H9 (cell line): ENCODE measurements around the gene EPS15. TPM values are rescaled to one million over a fixed set of nuclear protein-coding genes. Genes with fewer than 3 reads are reported as not detected.
A peak's percentile ranks its signal among the peaks of the same experiment; 100 is the strongest.

Experiments
- DNase-seq: peaks from one replicate; pipeline ENCODE4 v3.0.0-alpha.2; 2017
- H2AFZ ChIP-seq: one replicate; pipeline ENCODE4 v1.6.1; 2013; ENCODE audit warnings: mild to moderate bottlenecking, low read length, control low read depth, moderate library complexity
- H2AK5ac ChIP-seq: 2 replicates; pipeline ENCODE4 v1.6.1; 2013; ENCODE audit warnings: low read length, control low read depth, mixed read lengths; ENCODE audit not compliant: insufficient read length
- H2BK120ac ChIP-seq: one replicate; pipeline ENCODE4 v1.6.1; 2013; ENCODE audit warnings: low read depth, mild to moderate bottlenecking, low read length, control low read depth, inconsistent platforms; ENCODE audit not compliant: poor library complexity, severe bottlenecking
- H2BK12ac ChIP-seq: 2 replicates; pipeline ENCODE4 v1.6.1; 2013; ENCODE audit warnings: low read length, control low read depth, mixed read lengths, low read depth; ENCODE audit not compliant: insufficient read length
- H2BK15ac ChIP-seq: 2 replicates; pipeline ENCODE4 v1.6.1; 2013; ENCODE audit warnings: low read depth, low read length, control low read depth
- H2BK20ac ChIP-seq: one replicate; pipeline ENCODE4 v1.6.1; 2013; ENCODE audit warnings: low read depth, mild to moderate bottlenecking, low read length, control low read depth, inconsistent platforms; ENCODE audit not compliant: poor library complexity, severe bottlenecking
- H2BK5ac ChIP-seq: 2 replicates; pipeline ENCODE4 v1.6.1; 2013; ENCODE audit warnings: low read length, control low read depth, mixed read lengths; ENCODE audit not compliant: insufficient read length
- H3K14ac ChIP-seq: 2 replicates; pipeline ENCODE4 v1.6.1; 2013; ENCODE audit warnings: low read length, control low read depth; ENCODE audit not compliant: insufficient read depth
- H3K18ac ChIP-seq: 2 replicates; pipeline ENCODE4 v1.6.1; 2013; ENCODE audit warnings: low read depth, mild to moderate bottlenecking, mixed read lengths, low read length, control low read depth; ENCODE audit not compliant: insufficient read length
- H3K23ac ChIP-seq: 2 replicates; pipeline ENCODE4 v1.6.1; 2013; ENCODE audit warnings: low read length, control low read depth, mixed read lengths, low read depth; ENCODE audit not compliant: insufficient read length
- H3K23me2 ChIP-seq: 2 replicates; pipeline ENCODE4 v1.6.1; 2013; ENCODE audit warnings: low read depth, mild to moderate bottlenecking, mixed read lengths, low read length, control low read depth; ENCODE audit not compliant: insufficient read length, poor library complexity, severe bottlenecking
- H3K27ac ChIP-seq: 2 replicates; pipeline ENCODE4 v1.5.1; 2013; ENCODE audit warnings: low read length, control low read depth, mixed read lengths, low read depth; ENCODE audit not compliant: insufficient read length
- H3K27me3 ChIP-seq: 2 replicates; pipeline ENCODE4 v1.6.1; 2013; ENCODE audit warnings: low read length, control low read depth, inconsistent platforms; ENCODE audit not compliant: insufficient read depth
- H3K4ac ChIP-seq: 2 replicates; pipeline ENCODE4 v1.6.1; 2013; ENCODE audit warnings: low read depth, mild to moderate bottlenecking, control low read depth, inconsistent platforms, low read length, moderate library complexity
- H3K4me1 ChIP-seq: 2 replicates; pipeline ENCODE4 v1.6.1; 2013; ENCODE audit warnings: low read length, control low read depth, inconsistent platforms; ENCODE audit not compliant: insufficient read depth
- H3K4me2 ChIP-seq: 2 replicates; pipeline ENCODE4 v1.6.1; 2013; ENCODE audit warnings: low read length, control low read depth, mixed read lengths; ENCODE audit not compliant: insufficient read length, insufficient read depth
- H3K56ac ChIP-seq: 2 replicates; pipeline ENCODE4 v1.6.1; 2013; ENCODE audit warnings: low read depth, mild to moderate bottlenecking, mixed read lengths, low read length, control low read depth; ENCODE audit not compliant: insufficient read length
- H3K79me1 ChIP-seq: 2 replicates; pipeline ENCODE4 v1.6.1; 2013; ENCODE audit warnings: low read depth, mild to moderate bottlenecking, moderate library complexity, low read length, control low read depth, inconsistent platforms; ENCODE audit not compliant: insufficient read depth, poor library complexity, severe bottlenecking
- H3K79me2 ChIP-seq: 2 replicates; pipeline ENCODE4 v1.6.1; 2013; ENCODE audit warnings: low read length, control low read depth, inconsistent platforms; ENCODE audit not compliant: insufficient read depth
- H3K9ac ChIP-seq: 2 replicates; pipeline ENCODE4 v1.6.1; 2013; ENCODE audit warnings: low read length, control low read depth, mixed read lengths; ENCODE audit not compliant: insufficient read length; ENCODE audit errors: extremely low read depth
- H3K9me3 ChIP-seq: one replicate; pipeline ENCODE4 v1.6.1; 2013; ENCODE audit warnings: low read depth, low read length, inconsistent platforms; ENCODE audit not compliant: control insufficient read depth
- H3T11ph ChIP-seq: one replicate; pipeline ENCODE4 v1.6.1; 2013; ENCODE audit warnings: mild to moderate bottlenecking, low read length, control low read depth, inconsistent platforms
- H4K20me1 ChIP-seq: one replicate; pipeline ENCODE4 v1.6.1; 2013; ENCODE audit not compliant: control insufficient read depth, insufficient read length, insufficient read depth
- H4K5ac ChIP-seq: 2 replicates; pipeline ENCODE4 v1.6.1; 2013; ENCODE audit warnings: low read depth, mild to moderate bottlenecking, mixed read lengths, low read length, control low read depth; ENCODE audit not compliant: insufficient read length
- H4K8ac ChIP-seq: replicated peaks from 2 replicates; pipeline ENCODE4 v1.6.1; 2013; ENCODE audit warnings: low read length, control low read depth, mixed read lengths, low read depth; ENCODE audit not compliant: insufficient read length
- H4K91ac ChIP-seq: 2 replicates; pipeline ENCODE4 v1.6.1; 2013; ENCODE audit warnings: low read depth, mild to moderate bottlenecking, moderate library complexity, mixed read lengths, low read length, control low read depth; ENCODE audit not compliant: insufficient read length
- H3K27ac Mint-ChIP-seq, 3 experiments: 2 replicates in 2 of 3; 3 replicates in 1 of 3; pipeline ENCODE4 v1.8.0; 2020 to 2021; ENCODE audit warnings: mixed read lengths in 3 of 3, mild to moderate bottlenecking in 1 of 3, moderate library complexity in 1 of 3
- H3K27me3 Mint-ChIP-seq: 2 replicates; pipeline ENCODE4 v1.8.0; 2021; ENCODE audit warnings: low read depth, mild to moderate bottlenecking, moderate library complexity, mixed read lengths
- H3K36me3 Mint-ChIP-seq, 3 experiments: 2 replicates in 2 of 3; 3 replicates in 1 of 3; pipeline ENCODE4 v1.8.0; 2020 to 2021; ENCODE audit warnings: low read depth in 3 of 3, mixed read lengths in 3 of 3; ENCODE audit not compliant: insufficient read depth in 1 of 3
- H3K4me1 Mint-ChIP-seq, 2 experiments: 2 replicates each; pipeline ENCODE4 v1.8.0; 2020; ENCODE audit warnings: mixed read lengths in 2 of 2
- H3K4me3 Mint-ChIP-seq, 2 experiments: 2 replicates in 1 of 2; 3 replicates in 1 of 2; pipeline ENCODE4 v1.8.0; 2020 to 2021; ENCODE audit warnings: mild to moderate bottlenecking in 2 of 2, mixed read lengths in 2 of 2, moderate library complexity in 1 of 2
- H3K9me3 Mint-ChIP-seq, 2 experiments: 2 replicates in 1 of 2; 3 replicates in 1 of 2; pipeline ENCODE4 v1.8.0; 2020; ENCODE audit warnings: mild to moderate bottlenecking in 2 of 2, mixed read lengths in 2 of 2, moderate library complexity in 1 of 2
- whole genome bisulfite sequencing: extraction: QIAGEN DNeasy Blood & Tissue Kit; methylation state at CpG from one replicate; pipeline ENCODE4 v1.1.7; 2013; ENCODE audit warnings: missing lambda C conversion rate, low lambda C conversion rate, mixed read lengths; ENCODE audit not compliant: insufficient read length; ENCODE audit errors: extremely low coverage; 5-methylcytosine and 5-hydroxymethylcytosine counted together
- total RNA-seq: library from RNA; stranded (reverse); gene quantifications from 2 replicates; pipeline ENCODE4 v1.2.1, GENCODE V29; 2021
- TF ChIP-seq, protein P1 (sequence below): fragments of 200-600 bp; sonication (generic); conservative IDR thresholded peaks from 3 replicates; pipeline ENCODE4 v1.8.0; 2021; ENCODE audit warnings: antibody characterized with exemption, mild to moderate bottlenecking

EPS15 gene
- total RNA-seq, 1 experiment from 2014 or later: 44.1 TPM

- Histone ChIP-seq H3T11ph (no peak overlapping the region), H2AK5ac (no peak overlapping the region), H4K20me1 (no peaks in the 10 kb centered on the region), H3K9ac (no peak overlapping the region), H3K27ac (no peak overlapping the region), H2AFZ (no peak overlapping the region), H3K79me1 (no peaks in the 10 kb centered on the region), H4K91ac (no peak overlapping the region), H4K8ac (no peak overlapping the region), H3K18ac (no peak overlapping the region), H3K23me2 (no peaks in the 10 kb centered on the region), H3K79me2 (no peaks in the 10 kb centered on the region), H3K14ac (no peak overlapping the region), H2BK20ac (no peak overlapping the region), H3K4me2 (no peak overlapping the region), H3K4me1 (no peaks in the 10 kb centered on the region), H3K23ac (no peak overlapping the region), H3K9me3 (no peaks in the 10 kb centered on the region), H3K4ac (no peak overlapping the region), H2BK5ac (no peak overlapping the region), H2BK120ac (no peak overlapping the region), H3K27me3 (no peaks in the 10 kb centered on the region), H2BK12ac (no peak overlapping the region), H4K5ac (no peak overlapping the region), H2BK15ac (no peak overlapping the region), H3K56ac (no peak overlapping the region)
- peaks cover 6% of the 10 kb centered on the region; the same call in 1 of the 2 replicates for H3K27me3 Mint-ChIP-seq
- no peak overlapping the region for H3K4me3 Mint-ChIP-seq
- peaks cover 16 to 30% of the 10 kb centered on the region in 2 experiments for H3K4me1 Mint-ChIP-seq
- no peaks in the 10 kb centered on the region for H3K9me3 Mint-ChIP-seq
- TF ChIP-seq, protein P1, sequence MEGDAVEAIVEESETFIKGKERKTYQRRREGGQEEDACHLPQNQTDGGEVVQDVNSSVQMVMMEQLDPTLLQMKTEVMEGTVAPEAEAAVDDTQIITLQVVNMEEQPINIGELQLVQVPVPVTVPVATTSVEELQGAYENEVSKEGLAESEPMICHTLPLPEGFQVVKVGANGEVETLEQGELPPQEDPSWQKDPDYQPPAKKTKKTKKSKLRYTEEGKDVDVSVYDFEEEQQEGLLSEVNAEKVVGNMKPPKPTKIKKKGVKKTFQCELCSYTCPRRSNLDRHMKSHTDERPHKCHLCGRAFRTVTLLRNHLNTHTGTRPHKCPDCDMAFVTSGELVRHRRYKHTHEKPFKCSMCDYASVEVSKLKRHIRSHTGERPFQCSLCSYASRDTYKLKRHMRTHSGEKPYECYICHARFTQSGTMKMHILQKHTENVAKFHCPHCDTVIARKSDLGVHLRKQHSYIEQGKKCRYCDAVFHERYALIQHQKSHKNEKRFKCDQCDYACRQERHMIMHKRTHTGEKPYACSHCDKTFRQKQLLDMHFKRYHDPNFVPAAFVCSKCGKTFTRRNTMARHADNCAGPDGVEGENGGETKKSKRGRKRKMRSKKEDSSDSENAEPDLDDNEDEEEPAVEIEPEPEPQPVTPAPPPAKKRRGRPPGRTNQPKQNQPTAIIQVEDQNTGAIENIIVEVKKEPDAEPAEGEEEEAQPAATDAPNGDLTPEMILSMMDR: no peak
- H3K36me3 Mint-ChIP-seq: no peaks in the 10 kb centered on the region
- no CpG with 5 or more reads among the region's 2 CpGs for WGBS
- no peak for DNase-seq
- H3K27ac Mint-ChIP-seq: peak overlapping the region in 1 of 3 experiments; percentile 82; a peak in 1 of 7 replicates
Observed at GRCh38 chr1:51321924-51322280, 197.2 kb downstream of the EPS15 start.
